IMR-90 (cell line): Measurements from ENCODE around the gene CCDC12. TPM values are rescaled to one million over a fixed set of nuclear protein-coding genes. Genes with fewer than 3 reads are reported as not detected.

Experiments
- ATAC-seq: fragments of 200-7000 bp; cut with Tn5 transposase; 2 replicates; pipeline ENCODE4 v1.9.1; 2020; ENCODE audit warnings: low read depth, mild to moderate bottlenecking, moderate library complexity
- BruUV-seq: library from RNA; stranded (reverse); fragments of 400-500 nt; replicated peaks from 2 replicates; lab custom pipeline; 2021; lab: Mats Ljungman, UMichigan
- CTCF ChIA-PET: fragments of 300-600 bp; formaldehyde crosslinking; extraction: SDS; loops from one replicate; lab custom pipeline; 2021; ENCODE audit warnings: antibody characterized with exemption; lab: Yijun Ruan, JAX
- POLR2A ChIA-PET: fragments of 300-600 bp; sonication (Branson Sonifier 250); formaldehyde crosslinking; loops from one replicate; lab custom pipeline; 2022; ENCODE audit warnings: antibody characterized with exemption; ENCODE audit not compliant: unreplicated experiment; lab: Charles Lee
- DNase-seq: peaks from one replicate; pipeline ENCODE4 v3.0.0; 2013
- H2AFZ ChIP-seq: replicated peaks from 2 replicates; pipeline ENCODE3; 2013; ENCODE audit warnings: low read length, mild to moderate bottlenecking; ENCODE audit not compliant: poor library complexity
- H2AK5ac ChIP-seq: 2 replicates; pipeline ENCODE4 v1.6.1; 2013; ENCODE audit warnings: low read depth, low read length, inconsistent platforms
- H2AK9ac ChIP-seq: replicated peaks from 2 replicates; pipeline ENCODE3; 2013; ENCODE audit warnings: mild to moderate bottlenecking, low read depth, low read length, moderate library complexity; ENCODE audit not compliant: poor library complexity
- H2BK120ac ChIP-seq: 2 replicates; pipeline ENCODE4 v1.6.1; 2013; ENCODE audit warnings: low read depth, low read length, inconsistent platforms
- H2BK15ac ChIP-seq: 3 replicates; pipeline ENCODE4 v1.6.1; 2013; ENCODE audit warnings: low read depth, low read length, inconsistent platforms
- H2BK20ac ChIP-seq: 2 replicates; pipeline ENCODE4 v1.6.1; 2013; ENCODE audit warnings: low read depth, mild to moderate bottlenecking, inconsistent platforms, low read length, moderate library complexity
- H2BK5ac ChIP-seq: 2 replicates; pipeline ENCODE4 v1.6.1; 2013; ENCODE audit warnings: mild to moderate bottlenecking, low read depth, low read length, inconsistent platforms; ENCODE audit not compliant: poor library complexity, severe bottlenecking
- H3K14ac ChIP-seq: replicated peaks from 2 replicates; pipeline ENCODE4 v1.6.1; 2013; ENCODE audit warnings: low read depth, low read length, inconsistent platforms
- H3K18ac ChIP-seq: 2 replicates; pipeline ENCODE4 v1.6.1; 2013; ENCODE audit warnings: low read depth, low read length, control low read depth
- H3K23ac ChIP-seq: 2 replicates; pipeline ENCODE4 v1.6.1; 2013; ENCODE audit warnings: low read depth, low read length, inconsistent platforms
- H3K27ac ChIP-seq: 2 replicates; pipeline ENCODE4 v1.5.1; 2013; ENCODE audit warnings: mild to moderate bottlenecking, control low read depth, low read length; ENCODE audit not compliant: insufficient read depth
- H3K27me3 ChIP-seq: 2 replicates; pipeline ENCODE4 v1.6.1; 2013; ENCODE audit warnings: low read length; ENCODE audit not compliant: control insufficient read depth, insufficient read depth
- H3K36me3 ChIP-seq: 2 replicates; pipeline ENCODE4 v1.6.1; 2013; ENCODE audit warnings: low read length, mixed read lengths; ENCODE audit not compliant: control insufficient read depth, insufficient read depth
- H3K4ac ChIP-seq: 2 replicates; pipeline ENCODE4 v1.6.1; 2013; ENCODE audit warnings: low read depth, low read length, inconsistent platforms
- H3K4me1 ChIP-seq: 2 replicates; pipeline ENCODE4 v1.6.1; 2013; ENCODE audit warnings: low read length, mixed read lengths; ENCODE audit not compliant: control insufficient read depth, insufficient read depth
- H3K4me2 ChIP-seq: 2 replicates; pipeline ENCODE4 v1.6.1; 2013; ENCODE audit warnings: low read depth, mild to moderate bottlenecking, control low read depth, low read length, moderate library complexity
- H3K4me3 ChIP-seq: 2 replicates; pipeline ENCODE4 v1.5.1; 2013; ENCODE audit warnings: low read depth, mild to moderate bottlenecking, control low read depth, low read length, moderate library complexity; ENCODE audit not compliant: insufficient read depth
- H3K56ac ChIP-seq: 2 replicates; pipeline ENCODE4 v1.6.1; 2013; ENCODE audit warnings: low read length, inconsistent platforms; ENCODE audit not compliant: insufficient read depth; ENCODE audit errors: extremely low read depth
- H3K79me1 ChIP-seq, 2 experiments: 2 replicates each; pipeline ENCODE4 v1.6.1; 2013; ENCODE audit warnings: low read length in 2 of 2, inconsistent platforms in 1 of 2, low read depth in 1 of 2
- H3K9ac ChIP-seq: 2 replicates; pipeline ENCODE4 v1.6.1; 2013; ENCODE audit warnings: low read depth, low read length, control low read depth
- H3K9me1 ChIP-seq: 2 replicates; pipeline ENCODE4 v1.6.1; 2013; ENCODE audit warnings: low read length, inconsistent platforms; ENCODE audit not compliant: insufficient read depth
- H3K9me3 ChIP-seq: 2 replicates; pipeline ENCODE4 v1.6.1; 2013; ENCODE audit warnings: low read length; ENCODE audit not compliant: control insufficient read depth, insufficient read depth
- H4K20me1 ChIP-seq: 2 replicates; pipeline ENCODE4 v1.6.1; 2013; ENCODE audit warnings: low read length, inconsistent platforms; ENCODE audit not compliant: insufficient read depth
- H4K5ac ChIP-seq: 2 replicates; pipeline ENCODE4 v1.6.1; 2013; ENCODE audit warnings: mild to moderate bottlenecking, low read depth, low read length, control low read depth
- H4K8ac ChIP-seq, 2 experiments: 2 replicates each; pipeline ENCODE4 v1.6.1; 2013; ENCODE audit warnings: low read depth in 2 of 2, low read length in 2 of 2, control low read depth in 1 of 2, inconsistent platforms in 1 of 2
- H4K91ac ChIP-seq: 2 replicates; pipeline ENCODE4 v1.6.1; 2013; ENCODE audit warnings: low read depth, low read length, inconsistent platforms; ENCODE audit not compliant: insufficient read depth
- CEBPB ChIP-seq: IDR thresholded peaks from 2 replicates; pipeline ENCODE4 v1.6.1; 2012; ENCODE audit warnings: low read depth, low read length, improper control_type of control experiment
- ELK1 ChIP-seq: fragments of 150-350 bp; IDR thresholded peaks from 2 replicates; pipeline ENCODE4 v1.6.1; 2016; ENCODE audit warnings: low read depth, mild to moderate bottlenecking, low read length, moderate library complexity, borderline replicate concordance
- FOS ChIP-seq: fragments of 150-350 bp; IDR thresholded peaks from 2 replicates; pipeline ENCODE4 v1.6.1; 2016; ENCODE audit warnings: low read depth, low read length
- MXI1 ChIP-seq: IDR thresholded peaks from 2 replicates; pipeline ENCODE4 v1.6.1; 2012; ENCODE audit warnings: low read depth, mild to moderate bottlenecking, low read length, moderate library complexity, borderline replicate concordance
- RAD21 ChIP-seq: IDR thresholded peaks from 2 replicates; pipeline ENCODE4 v1.6.1; 2012; ENCODE audit warnings: low read length, improper control_type of control experiment
- WGBS, 2 experiments: methylation state at CpG; one replicate each; pipeline versions ENCODE4 v1.1.5 to v1.1.7; 2013; ENCODE audit warnings: missing lambda C conversion rate in 2 of 2; ENCODE audit not compliant: insufficient read length in 1 of 2; ENCODE audit errors: extremely low coverage in 2 of 2; 5-methylcytosine and 5-hydroxymethylcytosine counted together
- dilution Hi-C: fragments of 300-500 bp; cut with HindIII; formaldehyde crosslinking; loops from one replicate; pipeline ENCODE4 v1.14.3; 2018; ENCODE audit warnings: low sequenced_read_pairs; ENCODE audit not compliant: unreplicated experiment
- in situ Hi-C: fragments of 300-500 bp; cut with MboI; formaldehyde crosslinking; loops from 3 replicates; pipeline ENCODE4 v1.14.3; 2019; ENCODE audit warnings: low sequenced_read_pairs, inconsistent platforms, mixed read lengths
- intact Hi-C: fragments of 100-400 bp; cut with micrococcal nuclease; formaldehyde crosslinking; loops from 2 replicates; pipeline ENCODE4 v1.10.0; 2022
- polyA plus RNA-seq, 3 experiments: library from polyadenylated mRNA; depleted of rRNA; stranded (reverse); fragments of >200 nt; gene quantifications; 2 replicates each; pipeline ENCODE4 v1.2.3, GENCODE V29; 2012; ENCODE audit warnings: low replicate concordance in 1 of 3
- total RNA-seq: library from RNA; depleted of rRNA; stranded (reverse); fragments of >200 nt; gene quantifications from 2 replicates; pipeline ENCODE4 v1.2.3, GENCODE V29; 2012
- TF ChIP-seq, protein P1 (sequence below): fragments of 150-350 bp; IDR thresholded peaks from 2 replicates; pipeline ENCODE4 v1.6.1; 2017; ENCODE audit warnings: mild to moderate bottlenecking, antibody characterized with exemption, low read length, low read depth

Gene CCDC12
- total and polyA plus RNA-seq, 2 of the 4 experiments (the other 2 are of a cell fraction) = 15.2 to 35.1 TPM

DNA sequence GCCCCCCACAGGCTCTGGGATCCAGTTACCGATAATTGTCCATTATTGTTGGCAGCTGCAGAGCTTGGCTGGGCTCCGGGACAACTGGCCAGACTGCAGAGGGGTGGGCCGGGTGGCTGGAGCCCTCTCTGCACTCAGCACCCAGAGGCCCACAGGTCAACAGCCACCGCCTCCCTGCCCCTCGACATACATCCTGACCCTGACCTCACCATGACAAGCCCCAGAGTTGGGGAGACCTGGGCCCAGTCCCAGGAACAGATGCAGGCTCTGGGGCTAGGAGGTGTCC is 76.6 kb downstream of the CCDC12 start:
- Histone ChIP-seq H3K4me2 (no peak overlapping the region), H3K4me1 (no peaks in the 10 kb centered on the region), H2BK15ac (no peak overlapping the region), H2AK5ac (no peak overlapping the region), H2BK20ac (no peak overlapping the region), H3K18ac (no peak overlapping the region), H3K56ac (no peak overlapping the region), H3K4ac (no peak overlapping the region), H2BK120ac (no peak overlapping the region), H3K14ac (no peak overlapping the region), H3K9ac (no peak overlapping the region), H3K4me3 (no peak overlapping the region), H3K9me3 (no peaks in the 10 kb centered on the region), H3K27me3 (peaks cover 11% of the 10 kb centered on the region), H4K91ac (no peak overlapping the region), H4K5ac (no peak overlapping the region), H4K8ac (no peak overlapping the region), H2BK5ac (no peak overlapping the region), H2AFZ (no peak overlapping the region), H3K27ac (no peak overlapping the region), H3K79me1 (no peaks in the 10 kb centered on the region), H3K23ac (no peak overlapping the region), H3K36me3 (no peaks in the 10 kb centered on the region), H3K9me1 (peaks cover 4% of the 10 kb centered on the region; the same call in 1 of the 2 replicates), H2AK9ac (peak overlapping the region; percentile 42), H4K20me1 (peaks cover 4% of the 10 kb centered on the region; the same call in 1 of the 2 replicates)
- no peak for TF ChIP-seq RAD21
- no peak for TF ChIP-seq FOS
- no peak for TF ChIP-seq ELK1
- TF ChIP-seq MXI1 = no peak
- TF ChIP-seq, protein P1, sequence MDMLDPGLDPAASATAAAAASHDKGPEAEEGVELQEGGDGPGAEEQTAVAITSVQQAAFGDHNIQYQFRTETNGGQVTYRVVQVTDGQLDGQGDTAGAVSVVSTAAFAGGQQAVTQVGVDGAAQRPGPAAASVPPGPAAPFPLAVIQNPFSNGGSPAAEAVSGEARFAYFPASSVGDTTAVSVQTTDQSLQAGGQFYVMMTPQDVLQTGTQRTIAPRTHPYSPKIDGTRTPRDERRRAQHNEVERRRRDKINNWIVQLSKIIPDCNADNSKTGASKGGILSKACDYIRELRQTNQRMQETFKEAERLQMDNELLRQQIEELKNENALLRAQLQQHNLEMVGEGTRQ = no peak
- no peak for TF ChIP-seq CEBPB
- DNase-seq = no peak
- BruUV-seq = no TSS peak
- WGBS, 2 experiments = no CpG with 5 or more reads among the region's 5 CpGs
- intact Hi-C loops (no loop called here), in situ Hi-C loops (no loop called here), dilution Hi-C loops (no loop called here)
- POLR2A ChIA-PET = no interaction called here
- ATAC-seq = no peak
- CTCF ChIA-PET = interaction anchor here (1.0 kb wide), 1 partner anchor 10 kb away, joined by 3 read pairs; no protein-coding TSS in a partner anchor
